HG02840 (cell line): ENCODE data around the gene GAREM1.

Experiments
- ATAC-seq: cut with Tn5 transposase; IDR thresholded peaks from one replicate; pipeline ENCODE4 v1.9.1; 2021; ENCODE audit warnings: mild to moderate bottlenecking, moderate library complexity, moderate number of reproducible peaks; ENCODE audit not compliant: unreplicated experiment, low FRiP score

The GAREM1 gene

GRCh38 chr18:32427084-32427900, 43.4 kb downstream of the GAREM1 start:
- no peak for ATAC-seq

GRCh38 chr18:32425466-32425865, 45.2 kb downstream of the GAREM1 start:
- ATAC-seq, result no peak

- ATAC-seq, result no peak
Measured at GRCh38 chr18:32424696-32425095, 46.0 kb downstream of the GAREM1 start.

- no peak for ATAC-seq
Measured at GRCh38 chr18:32422978-32423740, 47.5 kb downstream of the GAREM1 start.

GRCh38 chr18:32422201-32422600, 48.5 kb downstream of the GAREM1 start:
- ATAC-seq, result no peak

- ATAC-seq, result no peak
Measured at GRCh38 chr18:32420084-32420750, 50.5 kb downstream of the GAREM1 start.

GRCh38 chr18:32418148-32418547, 52.5 kb downstream of the GAREM1 start:
- no peak for ATAC-seq

GRCh38 chr18:32405588-32405987, 65.1 kb downstream of the GAREM1 start:
- ATAC-seq, result no peak

GRCh38 chr18:32401621-32402020, 69.1 kb downstream of the GAREM1 start:
- ATAC-seq, result no peak

- ATAC-seq, result no peak
Measured at GRCh38 chr18:32393407-32393806, 77.3 kb downstream of the GAREM1 start.

GRCh38 chr18:32391126-32391525, 79.6 kb downstream of the GAREM1 start:
- ATAC-seq, result no peak

GRCh38 chr18:32389858-32390257, 80.8 kb downstream of the GAREM1 start:
- ATAC-seq, result no peak

- ATAC-seq, result no peak
Measured at GRCh38 chr18:32389191-32389590, 81.5 kb downstream of the GAREM1 start.

- no peak for ATAC-seq
Measured at GRCh38 chr18:32386471-32386870, 84.2 kb downstream of the GAREM1 start.

GRCh38 chr18:32383050-32383819, 87.4 kb downstream of the GAREM1 start:
- no peak for ATAC-seq

GRCh38 chr18:32381761-32382160, 88.9 kb downstream of the GAREM1 start:
- no peak for ATAC-seq

- no peak for ATAC-seq
Measured at GRCh38 chr18:32380559-32380958, 90.1 kb downstream of the GAREM1 start.

- ATAC-seq, result no peak
Measured at GRCh38 chr18:32379891-32380290, 90.8 kb downstream of the GAREM1 start.

- ATAC-seq, result no peak
Measured at GRCh38 chr18:32378705-32379104, 92.0 kb downstream of the GAREM1 start.

GRCh38 chr18:32373995-32374394, 96.7 kb downstream of the GAREM1 start:
- no peak for ATAC-seq
